Endodermal cell (in vitro differentiated cells): ENCODE measurements around the gene SYNE3. TPM values are rescaled to one million over a fixed set of nuclear protein-coding genes. Genes with fewer than 3 reads are reported as not detected.

Source experiments
- DNase-seq: peaks from one replicate; pipeline ENCODE4 v3.0.0-alpha.2; 2017
- H3K27ac ChIP-seq: 2 replicates; pipeline ENCODE4 v1.5.1; 2013; ENCODE audit warnings: mild to moderate bottlenecking, low read depth, low read length, moderate library complexity
- H3K27me3 ChIP-seq: 2 replicates; pipeline ENCODE4 v1.6.1; 2013; ENCODE audit warnings: mild to moderate bottlenecking, low read length, moderate library complexity; ENCODE audit not compliant: insufficient read depth, control insufficient read depth, poor library complexity, severe bottlenecking
- H3K36me3 ChIP-seq: 2 replicates; pipeline ENCODE4 v1.7.0; 2013; ENCODE audit warnings: mild to moderate bottlenecking, low read length, moderate library complexity; ENCODE audit not compliant: control insufficient read depth, insufficient read depth
- H3K4me1 ChIP-seq: one replicate; pipeline ENCODE4 v1.7.0; 2013; ENCODE audit warnings: low read length; ENCODE audit not compliant: control insufficient read depth, insufficient read depth
- H3K4me3 ChIP-seq: 2 replicates; pipeline ENCODE4 v1.5.1; 2013; ENCODE audit warnings: mild to moderate bottlenecking, low read length, moderate library complexity
- H3K9ac ChIP-seq: 2 replicates; pipeline ENCODE4 v1.6.1; 2013; ENCODE audit warnings: mild to moderate bottlenecking, low read length, moderate library complexity; ENCODE audit not compliant: poor library complexity, severe bottlenecking; ENCODE audit errors: extremely low read depth
- H3K9me3 ChIP-seq: 2 replicates; pipeline ENCODE4 v1.6.1; 2013; ENCODE audit warnings: mild to moderate bottlenecking, low read length, moderate library complexity; ENCODE audit not compliant: control insufficient read depth
- H3K27ac Mint-ChIP-seq: 2 replicates; pipeline ENCODE4 v1.8.0; 2020; ENCODE audit warnings: mixed read lengths
- H3K27me3 Mint-ChIP-seq: 2 replicates; pipeline ENCODE4 v1.8.0; 2021; ENCODE audit warnings: mild to moderate bottlenecking, mixed read lengths; ENCODE audit not compliant: insufficient read depth
- H3K36me3 Mint-ChIP-seq: 2 replicates; pipeline ENCODE4 v1.8.0; 2020; ENCODE audit warnings: low read depth, mixed read lengths
- H3K4me1 Mint-ChIP-seq: 2 replicates; pipeline ENCODE4 v1.8.0; 2020; ENCODE audit warnings: mixed read lengths
- H3K4me3 Mint-ChIP-seq: 2 replicates; pipeline ENCODE4 v1.8.0; 2020; ENCODE audit warnings: mild to moderate bottlenecking, moderate library complexity, mixed read lengths
- H3K9me3 Mint-ChIP-seq: 2 replicates; pipeline ENCODE4 v1.8.0; 2020; ENCODE audit warnings: mild to moderate bottlenecking, mixed read lengths
- WGBS, 2 experiments: methylation state at CpG; one replicate each; pipeline versions ENCODE4 v1.1.5 to v1.1.7; 2013; ENCODE audit warnings: missing lambda C conversion rate in 2 of 2, mixed read lengths in 1 of 2; ENCODE audit not compliant: insufficient coverage in 1 of 2, insufficient read length in 1 of 2; 5-methylcytosine and 5-hydroxymethylcytosine counted together
- total RNA-seq, 2 donors: library from RNA; stranded (reverse); fragmentation: NEBNext Ultra II Directional in 1 of 2; extraction: Animal tissue kit (Norgen Biotek cat#: 25700) in 1 of 2; gene quantifications; 2 replicates in 1 of 2; 3 replicates in 1 of 2; pipeline ENCODE4 v1.2.1, GENCODE V29; 2021
- TF ChIP-seq, protein P1 (sequence below): fragments of 200-600 bp; sonication (generic); conservative IDR thresholded peaks from 2 replicates; pipeline ENCODE4 v1.5.0; 2021; ENCODE audit warnings: antibody characterized with exemption, mild to moderate bottlenecking

Gene SYNE3
- total RNA-seq, 2 donors from 2014 or later, result 1.0 to 5.2 TPM

GRCh38 chr14:95536036-95536593 lies 19.7 kb upstream of the SYNE3 start:
- H3K4me1 ChIP-seq, result peaks cover 3% of the 10 kb centered on the region
- no peaks in the 10 kb centered on the region for H3K9me3 ChIP-seq
- Mint-ChIP-seq H3K36me3 (peaks cover 8% of the 10 kb centered on the region), H3K27ac (peak overlapping the region; percentile 87), H3K9me3 (no peaks in the 10 kb centered on the region), H3K27me3 (no peaks in the 10 kb centered on the region), H3K4me1 (peaks cover 47% of the 10 kb centered on the region), H3K4me3 (peak overlapping the region; percentile 80)
- no peak overlapping the region for H3K27ac ChIP-seq
- 40 to 100% methylated on average over 1 to 4 of the region's 4 CpGs for WGBS, 2 experiments
- H3K9ac ChIP-seq, result peak overlapping the region; percentile 69
- peak overlapping the region; percentile 90 for H3K4me3 ChIP-seq
- TF ChIP-seq, protein P1, sequence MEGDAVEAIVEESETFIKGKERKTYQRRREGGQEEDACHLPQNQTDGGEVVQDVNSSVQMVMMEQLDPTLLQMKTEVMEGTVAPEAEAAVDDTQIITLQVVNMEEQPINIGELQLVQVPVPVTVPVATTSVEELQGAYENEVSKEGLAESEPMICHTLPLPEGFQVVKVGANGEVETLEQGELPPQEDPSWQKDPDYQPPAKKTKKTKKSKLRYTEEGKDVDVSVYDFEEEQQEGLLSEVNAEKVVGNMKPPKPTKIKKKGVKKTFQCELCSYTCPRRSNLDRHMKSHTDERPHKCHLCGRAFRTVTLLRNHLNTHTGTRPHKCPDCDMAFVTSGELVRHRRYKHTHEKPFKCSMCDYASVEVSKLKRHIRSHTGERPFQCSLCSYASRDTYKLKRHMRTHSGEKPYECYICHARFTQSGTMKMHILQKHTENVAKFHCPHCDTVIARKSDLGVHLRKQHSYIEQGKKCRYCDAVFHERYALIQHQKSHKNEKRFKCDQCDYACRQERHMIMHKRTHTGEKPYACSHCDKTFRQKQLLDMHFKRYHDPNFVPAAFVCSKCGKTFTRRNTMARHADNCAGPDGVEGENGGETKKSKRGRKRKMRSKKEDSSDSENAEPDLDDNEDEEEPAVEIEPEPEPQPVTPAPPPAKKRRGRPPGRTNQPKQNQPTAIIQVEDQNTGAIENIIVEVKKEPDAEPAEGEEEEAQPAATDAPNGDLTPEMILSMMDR, result no peak
- no peaks in the 10 kb centered on the region for H3K27me3 ChIP-seq
- DNase-seq, result peak; percentile 55
- peaks cover 8% of the 10 kb centered on the region for H3K36me3 ChIP-seq

GRCh38 chr14:95535226-95536021 lies 19.0 kb upstream of the SYNE3 start:
- peak overlapping the region; percentile 69 for H3K9ac ChIP-seq
- peaks cover 3% of the 10 kb centered on the region for H3K4me1 ChIP-seq
- Mint-ChIP-seq H3K4me1 (peaks cover 47% of the 10 kb centered on the region), H3K27me3 (no peaks in the 10 kb centered on the region), H3K9me3 (no peaks in the 10 kb centered on the region), H3K27ac (peak overlapping the region; percentile 87), H3K36me3 (peaks cover 8% of the 10 kb centered on the region), H3K4me3 (peak overlapping the region; percentile 80)
- peak overlapping the region; percentile 90 for H3K4me3 ChIP-seq
- no peaks in the 10 kb centered on the region for H3K9me3 ChIP-seq
- DNase-seq, result no peak
- H3K27me3 ChIP-seq, result no peaks in the 10 kb centered on the region
- TF ChIP-seq, protein P1, result no peak
- H3K36me3 ChIP-seq, result peaks cover 14% of the 10 kb centered on the region
- 3 to 4% methylated on average over 28 to 52 of the region's 52 CpGs for WGBS, 2 experiments
- no peak overlapping the region for H3K27ac ChIP-seq

DNA sequence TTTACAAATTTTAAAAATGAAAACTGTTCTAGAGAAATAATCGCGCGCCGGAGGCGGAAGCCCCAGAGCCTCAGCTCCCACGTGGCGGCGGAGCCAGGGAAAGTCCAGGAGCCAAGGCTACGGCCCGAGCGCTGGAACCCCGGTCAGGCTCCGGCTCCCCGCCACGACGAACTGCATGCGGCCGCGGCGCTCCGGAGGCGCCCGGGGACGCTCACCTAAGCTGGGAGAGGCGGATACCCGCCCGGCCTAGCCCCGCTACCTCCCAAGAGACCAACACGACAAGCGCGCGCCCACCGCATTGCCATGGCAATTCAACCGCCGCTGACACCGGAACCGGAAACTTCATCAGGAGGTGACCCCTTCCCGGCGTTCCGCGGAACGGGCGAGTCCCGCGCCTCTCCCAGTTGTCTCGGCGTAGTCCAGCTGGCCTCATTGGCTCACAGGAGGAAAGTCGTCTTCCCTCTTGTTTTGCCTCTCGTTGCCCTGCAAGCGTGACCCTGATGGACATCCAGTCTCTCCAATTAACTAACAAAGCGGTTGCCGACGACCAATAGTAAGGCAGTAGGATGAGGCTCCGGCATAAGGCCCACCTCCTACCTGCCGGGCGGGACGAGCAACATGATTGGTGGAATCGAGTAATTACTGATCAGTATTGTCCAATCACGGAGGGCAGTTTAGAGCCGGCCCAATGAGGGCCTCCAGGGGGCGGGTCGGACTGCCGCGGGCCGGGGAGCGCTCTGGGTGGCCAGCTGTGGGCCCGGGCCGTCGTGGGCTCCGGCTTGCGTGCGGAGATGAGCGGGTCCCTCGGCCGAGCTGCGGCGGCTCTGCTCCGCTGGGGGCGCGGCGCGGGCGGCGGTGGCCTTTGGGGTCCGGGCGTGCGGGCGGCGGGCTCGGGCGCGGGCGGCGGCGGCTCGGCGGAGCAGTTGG lies 18.1 kb upstream of the SYNE3 start, which contains the start of gene GLRX5:
GLRX5 (plus strand) TSS at position 752 of the 927 bp plus-strand sequence; CDS start at position 792, 40 bp downstream.
- Mint-ChIP-seq H3K27me3 (no peaks in the 10 kb centered on the region), H3K4me1 (peaks cover 47% of the 10 kb centered on the region), H3K4me3 (peak within 1 kb of the TSS; percentile 80), H3K9me3 (no peaks in the 10 kb centered on the region), H3K36me3 (peaks cover 8% of the 10 kb centered on the region), H3K27ac (peak within 1 kb of the TSS; percentile 92)
- no peaks in the 10 kb centered on the region for H3K9me3 ChIP-seq
- TF ChIP-seq, protein P1, result no peak
- no peaks in the 10 kb centered on the region for H3K27me3 ChIP-seq
- H3K27ac ChIP-seq, result peak within 1 kb of the TSS; percentile 63
- H3K36me3 ChIP-seq, result peaks cover 18% of the 10 kb centered on the region
- peak; percentile 99 for DNase-seq
- H3K9ac ChIP-seq, result peak within 1 kb of the TSS; percentile 84
- H3K4me1 ChIP-seq, result peaks cover 3% of the 10 kb centered on the region
- H3K4me3 ChIP-seq, result peak within 1 kb of the TSS; percentile 90
- 0% methylated on average over 46 to 97 of the region's 97 CpGs for WGBS, 2 experiments
